GM12864 (cell line): Measurements from ENCODE around the gene GAS5.
"Not testable (repeated sequence)": the region's sequence is repeated elsewhere in the genome, so short reads cannot be mapped to it uniquely, and the experiment has no call there.

Experiments used
- DNase-seq: peaks from one replicate; pipeline ENCODE4 v3.0.0-alpha.2; 2011; ENCODE audit warnings: low read depth
- H3K4me3 ChIP-seq: 2 replicates; pipeline ENCODE4 v1.5.1; 2011; ENCODE audit warnings: mild to moderate bottlenecking, low read depth, low read length, control low read depth
- CTCF ChIP-seq: IDR thresholded peaks from 2 replicates; pipeline ENCODE4 v1.5.1; 2011; ENCODE audit warnings: low read depth, mild to moderate bottlenecking, moderate library complexity, low read length, control low read depth, inconsistent platforms; ENCODE audit errors: missing control alignments

Gene GAS5

GRCh38 chr1:173887627-173888026 is 19.8 kb upstream of the GAS5 start:
- DNase-seq = no peak
- TF ChIP-seq CTCF = no peak
- H3K4me3 ChIP-seq = no peak overlapping the region

GRCh38 chr1:173886746-173887611 is 19.2 kb upstream of the GAS5 start:
- DNase-seq = no peak
- no peak overlapping the region for H3K4me3 ChIP-seq
- no peak for TF ChIP-seq CTCF

- no peak for TF ChIP-seq CTCF
- no peak for DNase-seq
- H3K4me3 ChIP-seq = no peak overlapping the region
Measured at GRCh38 chr1:173884701-173885100, 16.9 kb upstream of the GAS5 start.

- not testable (repeated sequence) for DNase-seq, H3K4me3 ChIP-seq
Measured at GRCh38 chr1:173881117-173881516, 13.3 kb upstream of the GAS5 start.

- DNase-seq = no peak
- H3K4me3 ChIP-seq = no peak overlapping the region
- TF ChIP-seq CTCF = no peak
Measured at GRCh38 chr1:173878251-173878650, 10.5 kb upstream of the GAS5 start.

GRCh38 chr1:173876732-173877131 is 8.9 kb upstream of the GAS5 start:
- H3K4me3 ChIP-seq = no peak overlapping the region
- DNase-seq = no peak
- no peak for TF ChIP-seq CTCF

GRCh38 chr1:173871500-173871899 is 3.7 kb upstream of the GAS5 start:
- TF ChIP-seq CTCF = no peak
- H3K4me3 ChIP-seq = no peak overlapping the region
- DNase-seq = no peak
